Measurements from ENCODE around the gene PITRM1. TPM values are rescaled to one million over a fixed set of nuclear protein-coding genes. Genes with fewer than 3 reads are reported as not detected.
"Not testable (repeated sequence)": the region's sequence is repeated elsewhere in the genome, so short reads cannot be mapped to it uniquely, and the experiment has no call there.

The PITRM1 gene
- total RNA-seq, 1 donor from 2014 or later = 88.2 TPM

GRCh38 chr10:3197348-3198003 is 24.9 kb upstream of the PITRM1 start:
- DNase-seq (ENCODE audit: low spot score) = peak; percentile 82

- no peak for DNase-seq (ENCODE audit: low spot score)
Measured at GRCh38 chr10:3196958-3197347, 24.4 kb upstream of the PITRM1 start.

- no peak for DNase-seq (ENCODE audit: low spot score)
Measured at GRCh38 chr10:3196482-3196881, 23.9 kb upstream of the PITRM1 start.

- DNase-seq (ENCODE audit: low spot score) = no peak
Measured at GRCh38 chr10:3195726-3196125, 23.1 kb upstream of the PITRM1 start.

- DNase-seq (ENCODE audit: low spot score) = no peak
Measured at GRCh38 chr10:3195286-3195685, 22.7 kb upstream of the PITRM1 start.

- no peak for DNase-seq (ENCODE audit: low spot score)
Measured at GRCh38 chr10:3194871-3195270, 22.3 kb upstream of the PITRM1 start.

- no peak for DNase-seq (ENCODE audit: low spot score)
Measured at GRCh38 chr10:3193751-3194150, 21.2 kb upstream of the PITRM1 start.

GRCh38 chr10:3192856-3193635 is 20.5 kb upstream of the PITRM1 start:
- DNase-seq (ENCODE audit: low spot score) = no peak

GRCh38 chr10:3190817-3191216 is 18.2 kb upstream of the PITRM1 start:
- DNase-seq (ENCODE audit: low spot score) = no peak

- DNase-seq (ENCODE audit: low spot score) = not testable (repeated sequence)
Measured at GRCh38 chr10:3187229-3187628, 14.6 kb upstream of the PITRM1 start.

GRCh38 chr10:3186368-3186767 is 13.8 kb upstream of the PITRM1 start:
- DNase-seq (ENCODE audit: low spot score) = no peak

- DNase-seq (ENCODE audit: low spot score) = no peak
Measured at GRCh38 chr10:3185386-3185785, 12.8 kb upstream of the PITRM1 start.

GRCh38 chr10:3180355-3181025 is 7.9 kb upstream of the PITRM1 start:
- DNase-seq (ENCODE audit: low spot score) = no peak

- DNase-seq (ENCODE audit: low spot score) = no peak
Measured at GRCh38 chr10:3179174-3179573, 6.6 kb upstream of the PITRM1 start.

GRCh38 chr10:3178042-3178441 is 5.5 kb upstream of the PITRM1 start:
- no peak for DNase-seq (ENCODE audit: low spot score)

GRCh38 chr10:3173171-3173878 is 743 bp upstream of the PITRM1 start:
- DNase-seq (ENCODE audit: low spot score) = no peak

GRCh38 chr10:3172081-3172445 is 519 bp downstream of the PITRM1 start:
- no peak for DNase-seq (ENCODE audit: low spot score)

GRCh38 chr10:3171488-3171887 is 1.1 kb downstream of the PITRM1 start:
- not testable (repeated sequence) for DNase-seq (ENCODE audit: low spot score)

- no peak for DNase-seq (ENCODE audit: low spot score)
Measured at GRCh38 chr10:3169673-3170072, 2.9 kb downstream of the PITRM1 start.

- DNase-seq (ENCODE audit: low spot score) = no peak
Measured at GRCh38 chr10:3169271-3169670, 3.3 kb downstream of the PITRM1 start.

- no peak for DNase-seq (ENCODE audit: low spot score)
Measured at GRCh38 chr10:3167611-3168330, 4.8 kb downstream of the PITRM1 start.

Measured in ureter (tissue), 1 donor.